A673 (cell line): ENCODE data around the gene INAVA. TPM values are rescaled to one million over a fixed set of nuclear protein-coding genes. Genes with fewer than 3 reads are reported as not detected.
"Not testable (repeated sequence)": the region's sequence is repeated elsewhere in the genome, so short reads cannot be mapped to it uniquely, and the experiment has no call there.

Source experiments
- BruUV-seq: library from RNA; stranded (reverse); fragments of 400-500 nt; replicated peaks from 2 replicates; lab custom pipeline; 2021; lab: Mats Ljungman, UMichigan
- CTCF ChIA-PET: fragments of 300-600 bp; sonication (Branson Sonifier 250); formaldehyde crosslinking; loops from one replicate; lab custom pipeline; 2022; ENCODE audit warnings: antibody characterized with exemption; lab: Charles Lee
- POLR2A ChIA-PET: fragments of 300-600 bp; sonication (Branson Sonifier 250); formaldehyde crosslinking; loops from one replicate; lab custom pipeline; 2022; ENCODE audit warnings: antibody characterized with exemption; ENCODE audit not compliant: low non-redundant PET; lab: Charles Lee
- DNase-seq: peaks from one replicate; pipeline ENCODE4 v3.0.0-alpha.2; 2015; ENCODE audit warnings: low spot score
- H3K27ac ChIP-seq: fragments of 200-600 bp; sonication (generic); 2 replicates; pipeline ENCODE4 v1.5.1; 2016; ENCODE audit warnings: mixed run types, low read depth, mild to moderate bottlenecking, mixed read lengths, antibody characterized with exemption, low read length; ENCODE audit not compliant: poor library complexity, severe bottlenecking
- H3K27me3 ChIP-seq: fragments of 200-600 bp; sonication (generic); replicated peaks from 2 replicates; pipeline ENCODE4 v1.6.1; 2017; ENCODE audit warnings: mixed run types, low read depth, mild to moderate bottlenecking, mixed read lengths, antibody characterized with exemption, low read length; ENCODE audit not compliant: insufficient read depth, poor library complexity
- H3K36me3 ChIP-seq: fragments of 200-600 bp; sonication (generic); 2 replicates; pipeline ENCODE4 v1.6.1; 2016; ENCODE audit warnings: mixed run types, mild to moderate bottlenecking, mixed read lengths, antibody characterized with exemption, low read length; ENCODE audit not compliant: insufficient read depth, poor library complexity, severe bottlenecking
- H3K4me1 ChIP-seq: fragments of 200-600 bp; sonication (generic); 2 replicates; pipeline ENCODE4 v1.6.1; 2017; ENCODE audit warnings: mixed run types, mild to moderate bottlenecking, mixed read lengths, antibody characterized with exemption, low read length; ENCODE audit not compliant: insufficient read depth, poor library complexity, severe bottlenecking
- H3K4me3 ChIP-seq: fragments of 200-600 bp; sonication (generic); 2 replicates; pipeline ENCODE4 v1.5.1; 2016; ENCODE audit warnings: low read depth, mixed run types, mild to moderate bottlenecking, mixed read lengths, low read length; ENCODE audit not compliant: poor library complexity, severe bottlenecking
- H3K9me3 ChIP-seq: fragments of 200-600 bp; sonication (generic); 2 replicates; pipeline ENCODE4 v1.6.1; 2016; ENCODE audit warnings: mixed run types, low read depth, mild to moderate bottlenecking, mixed read lengths, antibody characterized with exemption, low read length; ENCODE audit not compliant: poor library complexity, severe bottlenecking
- EZH2 ChIP-seq: fragments of 200-600 bp; sonication (generic); IDR thresholded peaks from 2 replicates; pipeline ENCODE4 v1.6.1; 2017; ENCODE audit warnings: borderline replicate concordance, low read depth, mild to moderate bottlenecking, mixed read lengths, antibody characterized with exemption, low read length; ENCODE audit not compliant: poor library complexity, severe bottlenecking
- intact Hi-C: fragments of 100-400 bp; cut with micrococcal nuclease; formaldehyde crosslinking; loops from one replicate; pipeline ENCODE4 v1.10.0; 2022; ENCODE audit not compliant: unreplicated experiment
- total RNA-seq: library from RNA; stranded (reverse); gene quantifications from 2 replicates; pipeline ENCODE4 v1.2.3, GENCODE V29; 2021
- TF ChIP-seq, protein P1 (sequence below): fragments of 300-800, 200-600 bp; sonication (generic); conservative IDR thresholded peaks from 2 replicates; pipeline ENCODE4 v1.5.1; 2017; ENCODE audit warnings: low read depth, mild to moderate bottlenecking, antibody characterized with exemption, low read length, moderate library complexity, mixed read lengths

Gene INAVA
- total RNA-seq, 1 experiment from 2014 or later, result 0.45 TPM

- no peaks in the 10 kb centered on the region for H3K9me3 ChIP-seq
- POLR2A ChIA-PET, result no interaction called here
- CTCF ChIA-PET, result interaction anchor here (0.6 kb wide), 1 partner anchor 28 kb away, joined by 13 read pairs; no protein-coding TSS in a partner anchor
- no TSS peak for BruUV-seq
- no peak overlapping the region for H3K4me3 ChIP-seq
- DNase-seq, result no peak
- intact Hi-C loops, result no loop called here
- H3K36me3 ChIP-seq, result no peaks in the 10 kb centered on the region
- TF ChIP-seq, protein P1, sequence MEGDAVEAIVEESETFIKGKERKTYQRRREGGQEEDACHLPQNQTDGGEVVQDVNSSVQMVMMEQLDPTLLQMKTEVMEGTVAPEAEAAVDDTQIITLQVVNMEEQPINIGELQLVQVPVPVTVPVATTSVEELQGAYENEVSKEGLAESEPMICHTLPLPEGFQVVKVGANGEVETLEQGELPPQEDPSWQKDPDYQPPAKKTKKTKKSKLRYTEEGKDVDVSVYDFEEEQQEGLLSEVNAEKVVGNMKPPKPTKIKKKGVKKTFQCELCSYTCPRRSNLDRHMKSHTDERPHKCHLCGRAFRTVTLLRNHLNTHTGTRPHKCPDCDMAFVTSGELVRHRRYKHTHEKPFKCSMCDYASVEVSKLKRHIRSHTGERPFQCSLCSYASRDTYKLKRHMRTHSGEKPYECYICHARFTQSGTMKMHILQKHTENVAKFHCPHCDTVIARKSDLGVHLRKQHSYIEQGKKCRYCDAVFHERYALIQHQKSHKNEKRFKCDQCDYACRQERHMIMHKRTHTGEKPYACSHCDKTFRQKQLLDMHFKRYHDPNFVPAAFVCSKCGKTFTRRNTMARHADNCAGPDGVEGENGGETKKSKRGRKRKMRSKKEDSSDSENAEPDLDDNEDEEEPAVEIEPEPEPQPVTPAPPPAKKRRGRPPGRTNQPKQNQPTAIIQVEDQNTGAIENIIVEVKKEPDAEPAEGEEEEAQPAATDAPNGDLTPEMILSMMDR, result no peak
- no peak for TF ChIP-seq EZH2
- no peaks in the 10 kb centered on the region for H3K4me1 ChIP-seq
- H3K27ac ChIP-seq, result no peak overlapping the region
- no peaks in the 10 kb centered on the region for H3K27me3 ChIP-seq
Measured at GRCh38 chr1:200925831-200926230, 31.1 kb downstream of the INAVA start.

DNA sequence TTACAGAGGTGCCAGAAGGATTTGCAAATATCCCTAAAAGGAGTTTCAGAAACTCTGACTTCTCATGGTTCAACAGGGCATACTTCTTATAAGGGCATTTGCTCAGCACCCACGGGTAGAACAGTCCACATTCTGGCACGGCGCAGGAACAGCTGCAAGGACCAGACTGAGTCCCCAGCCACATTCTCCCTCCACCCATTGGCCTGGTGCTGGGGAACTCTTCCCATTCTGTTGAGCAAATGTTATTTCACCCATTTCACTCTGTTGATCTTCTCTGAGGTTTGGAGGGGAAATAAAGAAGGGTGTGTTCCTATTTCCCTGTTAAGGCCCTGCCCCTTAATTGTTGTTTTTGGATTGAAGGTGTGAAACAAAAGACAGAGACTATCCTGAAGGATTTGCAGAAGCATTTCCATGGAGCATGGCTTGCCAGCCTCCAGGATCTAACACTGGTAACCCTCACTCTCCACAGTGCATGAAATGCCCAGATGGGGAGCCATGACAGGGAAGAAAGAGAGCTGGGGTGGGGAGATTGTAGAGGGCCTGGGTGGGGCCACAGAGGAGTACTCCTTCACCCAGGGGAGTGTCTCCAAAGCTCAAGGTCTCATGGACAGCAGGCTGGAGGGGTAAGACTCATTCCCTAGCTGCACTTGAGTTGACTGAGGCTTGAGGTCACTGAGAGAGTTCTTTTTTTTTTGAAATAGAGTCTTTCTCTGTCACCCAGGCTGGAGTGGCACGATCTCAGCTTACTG, 35.0 kb downstream of the INAVA start:
- BruUV-seq, result no TSS peak
- ChIA-PET CTCF (no interaction called here), POLR2A (no interaction called here)
- H3K9me3 ChIP-seq, result no peaks in the 10 kb centered on the region
- no peaks in the 10 kb centered on the region for H3K27me3 ChIP-seq
- no peaks in the 10 kb centered on the region for H3K4me1 ChIP-seq
- intact Hi-C loops, result no loop called here
- H3K27ac ChIP-seq, result no peak overlapping the region
- TF ChIP-seq, protein P1, result no peak
- no peak for TF ChIP-seq EZH2
- no peaks in the 10 kb centered on the region for H3K36me3 ChIP-seq
- DNase-seq, result no peak
- no peak overlapping the region for H3K4me3 ChIP-seq

DNA sequence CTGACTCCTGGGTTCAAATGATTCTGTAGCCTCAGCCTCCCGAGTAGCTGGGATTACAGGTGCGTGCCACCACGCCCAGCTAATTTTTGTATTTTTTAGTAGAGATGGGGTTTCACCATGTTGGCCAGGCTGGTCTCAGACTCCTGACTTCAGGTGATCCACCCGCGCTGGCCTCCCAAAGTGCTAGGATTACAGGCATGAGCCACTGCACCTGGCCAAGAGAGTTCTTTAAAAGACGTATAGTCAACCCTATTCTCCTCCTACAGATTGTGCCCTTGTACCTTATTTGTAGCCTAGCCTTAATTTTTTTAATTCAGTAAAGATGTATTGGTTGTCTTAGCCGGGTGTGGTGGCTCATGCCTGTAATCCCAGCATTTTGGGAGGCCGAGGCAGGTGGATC, 35.6 kb downstream of the INAVA start:
- H3K4me1 ChIP-seq, H3K4me3 ChIP-seq, H3K9me3 ChIP-seq, H3K36me3 ChIP-seq, DNase-seq, BruUV-seq, intact Hi-C loops, H3K27ac ChIP-seq, POLR2A ChIA-PET, CTCF ChIA-PET, H3K27me3 ChIP-seq: not testable (repeated sequence)

GRCh38 chr1:200931776-200932175, 37.1 kb downstream of the INAVA start:
- ChIA-PET CTCF (no interaction called here), POLR2A (no interaction called here)
- H3K4me1 ChIP-seq, result no peaks in the 10 kb centered on the region
- no TSS peak for BruUV-seq
- H3K36me3 ChIP-seq, result no peaks in the 10 kb centered on the region
- no peaks in the 10 kb centered on the region for H3K9me3 ChIP-seq
- intact Hi-C loops, result no loop called here
- no peaks in the 10 kb centered on the region for H3K27me3 ChIP-seq
- no peak for DNase-seq
- H3K27ac ChIP-seq, result no peak overlapping the region
- H3K4me3 ChIP-seq, result no peak overlapping the region
- TF ChIP-seq EZH2, result no peak
- TF ChIP-seq, protein P1, result no peak
